GM12875 (cell line): ENCODE measurements around the gene NCBP3.
"Not testable (repeated sequence)": the region's sequence is repeated elsewhere in the genome, so short reads cannot be mapped to it uniquely, and the experiment has no call there.

ENCODE experiments used
- H3K4me3 ChIP-seq: one replicate; pipeline ENCODE4 v1.5.1; 2011; ENCODE audit warnings: low read depth, low read length, control low read depth
- TF ChIP-seq, protein P1 (sequence below): IDR thresholded peaks from 2 replicates; pipeline ENCODE4 v1.5.1; 2011; ENCODE audit warnings: low read depth, mild to moderate bottlenecking, control low read depth, inconsistent platforms, low read length, moderate library complexity, borderline replicate concordance; ENCODE audit not compliant: insufficient read depth

Gene NCBP3

DNA sequence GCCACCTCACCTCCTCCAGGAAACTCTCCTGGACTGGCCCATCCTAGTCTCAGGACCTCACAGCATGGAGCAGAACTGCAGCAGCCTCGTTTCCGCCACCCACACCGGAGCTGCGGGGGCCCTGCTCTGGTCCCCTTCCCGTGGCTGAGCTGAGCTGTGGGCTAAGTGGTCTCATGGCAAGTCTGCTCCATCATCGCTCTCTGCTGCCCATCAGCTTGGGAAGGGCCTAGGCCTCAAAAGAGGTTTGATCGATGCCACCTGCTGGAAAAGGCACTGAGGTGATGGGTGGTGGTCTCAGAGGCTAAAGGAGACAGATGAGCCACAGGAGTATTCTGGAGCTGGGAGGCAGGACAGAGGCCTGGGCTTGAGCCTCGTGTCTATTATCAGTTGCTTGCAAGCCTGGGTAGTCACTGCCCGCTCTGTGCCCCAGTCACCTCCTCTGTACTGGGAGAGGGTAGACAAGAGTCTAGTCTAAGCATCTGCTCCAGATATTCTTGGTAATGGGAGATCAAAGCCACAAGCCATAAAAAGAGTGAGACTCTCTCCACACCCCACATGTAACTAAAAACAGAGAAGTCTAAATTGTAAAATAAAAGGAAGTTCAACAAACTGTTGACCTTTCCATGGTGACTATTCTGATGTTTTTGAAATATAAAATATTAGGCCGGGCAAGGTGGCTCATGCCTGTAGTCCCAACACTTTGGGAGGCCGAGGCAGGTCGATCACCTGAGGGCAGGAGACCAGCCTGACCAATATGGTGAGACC is 46.7 kb downstream of the NCBP3 start:
- TF ChIP-seq, protein P1, sequence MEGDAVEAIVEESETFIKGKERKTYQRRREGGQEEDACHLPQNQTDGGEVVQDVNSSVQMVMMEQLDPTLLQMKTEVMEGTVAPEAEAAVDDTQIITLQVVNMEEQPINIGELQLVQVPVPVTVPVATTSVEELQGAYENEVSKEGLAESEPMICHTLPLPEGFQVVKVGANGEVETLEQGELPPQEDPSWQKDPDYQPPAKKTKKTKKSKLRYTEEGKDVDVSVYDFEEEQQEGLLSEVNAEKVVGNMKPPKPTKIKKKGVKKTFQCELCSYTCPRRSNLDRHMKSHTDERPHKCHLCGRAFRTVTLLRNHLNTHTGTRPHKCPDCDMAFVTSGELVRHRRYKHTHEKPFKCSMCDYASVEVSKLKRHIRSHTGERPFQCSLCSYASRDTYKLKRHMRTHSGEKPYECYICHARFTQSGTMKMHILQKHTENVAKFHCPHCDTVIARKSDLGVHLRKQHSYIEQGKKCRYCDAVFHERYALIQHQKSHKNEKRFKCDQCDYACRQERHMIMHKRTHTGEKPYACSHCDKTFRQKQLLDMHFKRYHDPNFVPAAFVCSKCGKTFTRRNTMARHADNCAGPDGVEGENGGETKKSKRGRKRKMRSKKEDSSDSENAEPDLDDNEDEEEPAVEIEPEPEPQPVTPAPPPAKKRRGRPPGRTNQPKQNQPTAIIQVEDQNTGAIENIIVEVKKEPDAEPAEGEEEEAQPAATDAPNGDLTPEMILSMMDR: no peak
- H3K4me3 ChIP-seq: no peak overlapping the region

DNA sequence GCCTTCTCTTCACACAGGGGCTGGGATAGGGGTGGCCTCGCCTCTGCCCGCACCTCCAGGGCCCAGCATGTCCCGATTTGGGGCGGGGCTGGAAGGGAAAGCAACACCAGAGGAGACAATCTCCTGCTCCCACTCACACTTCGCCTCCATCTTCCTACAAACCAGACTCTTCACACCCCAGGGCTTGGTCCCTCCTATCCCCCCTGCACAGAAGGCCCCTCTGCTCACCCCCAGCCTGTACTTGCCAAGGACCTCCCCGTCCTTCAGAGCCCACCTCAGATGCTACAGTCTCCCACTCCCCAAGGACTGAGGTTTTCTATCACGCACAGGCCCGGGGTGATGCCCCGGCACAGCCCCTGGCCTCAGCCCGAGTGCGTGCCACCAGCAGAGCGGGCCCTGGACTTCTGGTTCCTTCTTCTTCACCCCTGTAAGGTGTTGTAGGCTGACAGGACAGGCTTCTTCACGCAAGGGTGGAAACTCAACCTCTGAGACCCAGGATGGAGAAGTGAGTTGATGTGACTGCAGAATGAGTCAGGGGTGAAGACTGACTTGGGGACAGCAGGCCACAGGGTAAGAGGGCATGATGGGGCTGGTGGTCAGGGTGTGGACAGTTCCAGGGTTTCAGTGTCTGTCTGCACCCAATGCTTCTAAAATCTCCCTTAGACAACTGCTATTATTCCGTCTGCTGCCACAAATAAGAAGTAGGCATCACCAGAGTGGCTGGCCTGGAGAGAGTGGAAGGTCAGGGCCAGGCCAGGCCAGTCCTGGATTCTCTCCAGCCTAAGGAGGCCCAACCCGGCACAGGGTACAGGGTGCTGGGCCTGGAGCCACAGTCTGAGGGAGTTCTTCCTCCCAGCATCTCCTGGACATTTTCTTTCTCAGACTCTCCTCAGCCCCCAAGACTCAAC is 47.5 kb downstream of the NCBP3 start:
- H3K4me3 ChIP-seq: no peak overlapping the region
- TF ChIP-seq, protein P1: no peak

DNA sequence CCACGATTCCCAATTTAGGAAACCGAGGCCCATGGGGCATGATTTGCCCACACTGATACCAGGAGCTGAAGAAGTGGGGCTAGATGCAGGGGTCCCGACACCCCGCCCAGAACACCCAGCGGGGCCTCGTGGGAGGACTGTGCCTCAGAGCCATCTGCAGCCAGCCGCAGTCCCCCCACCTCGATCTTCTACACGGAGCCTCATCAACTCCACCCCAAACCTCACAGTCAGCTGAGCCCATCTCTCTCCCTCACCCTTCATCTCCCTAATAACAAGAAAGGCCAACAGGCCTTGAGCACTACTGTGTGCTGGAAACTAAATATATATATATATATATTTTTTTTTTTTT is 49.2 kb downstream of the NCBP3 start:
- H3K4me3 ChIP-seq: no peak overlapping the region

DNA sequence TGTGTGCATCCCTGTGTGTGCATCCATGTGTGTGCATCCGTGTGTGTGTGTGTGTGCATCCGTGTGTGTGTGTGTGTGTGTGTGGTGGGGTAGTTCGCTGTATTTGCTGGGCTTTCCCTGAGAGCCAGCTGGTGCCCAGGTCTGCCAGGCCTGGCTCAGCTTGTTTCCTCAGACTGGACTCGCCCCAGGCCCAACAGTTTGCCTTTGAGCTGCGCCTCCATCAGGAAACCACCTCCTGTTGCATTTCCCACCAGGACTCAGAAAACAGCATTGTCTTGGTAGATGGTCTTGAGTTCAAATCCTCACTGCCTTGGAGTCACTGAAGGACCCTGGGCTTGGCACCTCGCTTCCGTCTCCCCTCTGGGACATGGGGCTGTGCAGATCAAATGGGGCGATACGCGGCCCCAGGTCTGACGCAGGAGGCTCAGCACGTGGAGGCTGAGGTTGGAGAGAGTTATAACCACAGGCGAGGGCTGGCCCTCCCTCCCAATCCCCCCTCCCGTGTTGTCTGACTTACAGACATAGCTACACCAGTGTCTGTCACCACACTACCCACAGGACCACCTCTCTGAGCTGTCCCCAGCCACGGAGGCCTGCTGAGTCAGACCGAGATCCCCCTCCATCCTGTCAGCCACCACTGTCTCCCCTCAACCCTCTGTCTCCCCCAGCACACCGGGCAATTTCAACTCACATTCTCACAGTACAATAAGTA is 49.8 kb downstream of the NCBP3 start:
- TF ChIP-seq, protein P1: no peak
- no peak overlapping the region for H3K4me3 ChIP-seq

More for the DNA sequence above, 49.2 kb downstream of the NCBP3 start:
- TF ChIP-seq, protein P1: no peak

DNA sequence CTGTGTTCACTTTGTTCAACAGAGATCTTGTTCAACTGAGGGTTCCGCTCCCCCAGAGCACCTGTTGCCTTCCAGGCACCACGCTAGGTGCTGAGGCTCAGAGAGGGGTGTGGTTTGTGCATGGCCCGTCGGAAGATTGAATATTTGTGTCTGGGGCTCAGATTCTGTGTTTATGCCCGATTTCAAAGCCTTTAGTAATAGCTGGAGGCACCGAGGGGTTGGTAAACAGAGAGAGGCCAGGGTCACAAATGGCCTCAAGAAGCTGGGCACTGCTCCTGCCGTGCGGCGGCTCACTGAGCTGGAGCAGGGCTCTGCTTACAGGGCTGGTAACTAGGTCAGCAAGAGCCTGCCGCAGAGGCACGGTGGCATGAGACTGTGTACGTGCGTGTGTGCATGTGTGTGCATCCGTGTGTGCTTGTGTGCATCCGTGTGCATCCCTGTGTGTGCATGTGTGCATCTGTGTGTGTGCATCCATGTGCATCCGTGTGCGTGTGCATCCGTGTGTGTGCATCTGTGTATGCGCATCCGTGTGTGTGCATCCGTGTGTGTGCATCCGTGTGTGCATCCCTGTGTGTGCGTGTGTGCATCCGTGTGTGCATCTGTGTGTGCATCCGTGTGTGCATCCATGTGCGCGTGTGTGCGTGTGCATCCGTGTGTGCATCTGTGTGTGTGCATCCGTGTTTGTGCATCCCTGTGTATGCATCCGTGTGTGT is 50.5 kb downstream of the NCBP3 start:
- H3K4me3 ChIP-seq: no peak overlapping the region
- TF ChIP-seq, protein P1: no peak

DNA sequence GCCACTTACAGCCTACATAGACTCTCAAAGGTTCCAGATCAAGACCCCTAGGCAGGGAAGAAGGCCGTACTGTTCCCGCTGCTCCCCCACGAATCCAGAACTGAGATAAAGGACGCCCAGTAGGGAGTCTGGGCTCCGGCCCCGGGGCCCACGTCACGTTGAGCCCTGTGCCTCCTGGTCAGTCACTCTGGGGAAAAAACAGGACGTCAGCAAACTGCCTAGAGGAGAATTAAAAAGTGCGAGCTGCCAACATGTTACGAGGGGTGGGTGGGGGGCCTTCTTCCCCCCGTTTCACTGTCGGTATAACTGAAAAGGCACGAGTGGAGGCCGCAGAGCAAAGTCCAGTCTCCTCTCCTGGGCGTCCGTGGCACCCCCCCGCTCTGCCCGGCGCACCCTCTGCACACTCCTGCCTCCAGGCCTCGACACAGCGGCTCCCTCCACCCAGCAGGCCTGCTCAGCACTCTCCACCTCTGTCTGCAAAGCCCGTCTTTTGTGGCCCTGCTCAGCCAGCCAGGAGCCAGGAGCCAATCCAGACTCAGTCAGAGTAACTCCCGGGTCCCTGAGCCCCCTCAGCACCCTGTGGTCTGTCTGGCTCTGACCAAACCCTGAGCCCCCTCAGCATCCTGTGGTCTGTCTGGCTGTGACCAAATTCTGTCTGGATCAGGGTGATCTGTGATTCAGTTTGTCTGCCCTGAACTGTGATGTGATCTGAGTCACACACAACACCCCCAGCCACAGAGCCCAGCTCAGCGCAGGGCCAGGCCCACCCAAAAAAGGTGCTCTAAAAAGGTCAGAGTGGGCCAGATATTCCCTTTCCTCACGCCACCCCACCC is 51.3 kb downstream of the NCBP3 start:
- TF ChIP-seq, protein P1: no peak
- H3K4me3 ChIP-seq: no peak overlapping the region

DNA sequence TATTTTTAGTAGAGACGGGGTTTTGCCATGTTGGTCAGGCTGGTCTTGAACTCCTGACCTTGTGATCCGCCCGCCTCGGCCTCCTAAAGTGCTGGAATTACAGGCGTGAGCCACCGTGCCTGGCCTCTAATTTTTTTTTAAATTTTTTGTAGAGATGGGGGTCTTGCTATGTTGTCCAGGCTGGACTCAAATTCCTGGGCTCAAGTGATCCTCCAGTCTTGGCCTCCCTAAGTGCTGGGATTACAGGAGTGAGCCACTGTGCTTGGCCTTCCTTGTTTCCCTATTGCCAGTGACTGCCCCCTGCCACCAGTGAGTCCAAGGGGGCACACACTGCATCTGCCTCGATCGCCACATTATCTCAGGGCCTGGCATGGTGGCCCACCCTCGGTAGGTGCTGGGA is 51.9 kb downstream of the NCBP3 start:
- not testable (repeated sequence) for H3K4me3 ChIP-seq

DNA sequence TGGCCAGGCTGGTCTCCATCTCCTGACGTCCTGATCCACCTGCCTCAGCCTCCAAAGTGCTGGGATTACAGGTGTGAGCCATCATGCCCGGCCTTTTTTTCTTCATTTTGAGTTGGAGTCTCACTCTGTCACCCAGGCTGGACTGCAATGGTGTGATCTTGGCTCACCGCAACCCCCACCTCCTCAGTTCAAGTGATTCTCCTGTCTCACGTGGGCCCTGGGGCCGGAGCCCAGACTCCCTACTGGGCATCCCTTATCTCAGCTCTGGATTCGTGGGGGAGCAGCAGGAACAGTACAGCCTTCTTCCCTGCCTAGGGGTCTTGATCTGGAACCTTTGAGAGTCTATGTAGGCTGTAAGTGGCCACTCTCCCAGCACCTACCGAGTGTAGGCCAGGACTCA is 52.8 kb downstream of the NCBP3 start:
- H3K4me3 ChIP-seq: not testable (repeated sequence)
